ENCODE measurements around the gene FAM50B.

Gene FAM50B

GRCh38 chr6:3844097-3844463 is 5.1 kb upstream of the FAM50B start:
- POLR2A ChIA-PET = no interaction called here
- Histone ChIP-seq H3K4me1 (ENCODE audit: control insufficient read depth, insufficient read depth, low read length) (peaks cover 6% of the 10 kb centered on the region), H3K9me3 (ENCODE audit: control insufficient read depth, insufficient read depth, low read depth, low read length) (no peaks in the 10 kb centered on the region), H3K27ac (ENCODE audit: extremely low read depth, low read depth, low read length) (no peak overlapping the region), H3K4me3 (ENCODE audit: low read depth, low read length) (no peak overlapping the region), H3K36me3 (ENCODE audit: control insufficient read depth in 2 of 2, insufficient read depth in 1 of 2, low read length in 2 of 2) (no peaks in the 10 kb centered on the region)
- TF ChIP-seq ZNF146 (tag by site-specific recombination; IDR thresholded peaks at IDR 0.05) (no peak), REST (tag by site-specific recombination; IDR thresholded peaks at IDR 0.05) (no peak), GLIS1 (tag by site-specific recombination; IDR thresholded peaks at IDR 0.05) (no peak), MZF1 (tag by site-specific recombination; IDR thresholded peaks at IDR 0.05; ENCODE audit: borderline replicate concordance) (no peak), ZSCAN5A (tag by site-specific recombination; IDR thresholded peaks at IDR 0.05) (no peak), ZNF416 (tag by site-specific recombination; IDR thresholded peaks at IDR 0.05) (no peak), ZNF629 (tag by site-specific recombination; IDR thresholded peaks at IDR 0.05) (no peak), KLF8 (tag by site-specific recombination; IDR thresholded peaks at IDR 0.05) (no peak), ZNF776 (tag by site-specific recombination; IDR thresholded peaks at IDR 0.05; ENCODE audit: borderline replicate concordance) (no peak), ZBTB1 (tag by site-specific recombination; IDR thresholded peaks at IDR 0.05) (no peak), ZNF354C (tag by site-specific recombination; IDR thresholded peaks at IDR 0.05; ENCODE audit: borderline replicate concordance, low read depth) (no peak), ZNF747 (tag by site-specific recombination; IDR thresholded peaks at IDR 0.05) (no peak), ZNF426 (tag by site-specific recombination; IDR thresholded peaks at IDR 0.05) (no peak), ZNF837 (tag by site-specific recombination; IDR thresholded peaks at IDR 0.05) (no peak), RBAK (tag by site-specific recombination; IDR thresholded peaks at IDR 0.05) (no peak), ZNF555 (tag by site-specific recombination; conservative IDR thresholded peaks at IDR 0.05) (no peak), ZNF239 (tag by site-specific recombination; IDR thresholded peaks at IDR 0.05) (no peak), ZBTB17 (tag by site-specific recombination; IDR thresholded peaks at IDR 0.05) (no peak), ZBTB11 (tag by site-specific recombination; conservative IDR thresholded peaks at IDR 0.05; ENCODE audit: low read depth) (no peak), FEZF1 (tag by site-specific recombination; IDR thresholded peaks at IDR 0.05) (no peak)
- CTCF ChIA-PET = no interaction called here
